HepG2 (cell line): ENCODE measurements around the gene TNRC18. TPM values are rescaled to one million over a fixed set of nuclear protein-coding genes. Genes with fewer than 3 reads are reported as not detected.

Experiments
- ATF7-NPFF ChIP-seq: sonication (generic); formaldehyde crosslinking; IDR thresholded peaks from 2 replicates; pipeline ENCODE4 v1.8.1; 2023; ENCODE audit warnings: mild to moderate bottlenecking, low read depth, missing genetic modification reagents, moderate library complexity
- EEA1 ChIP-seq: sonication (generic); formaldehyde crosslinking; IDR thresholded peaks from 2 replicates; pipeline ENCODE4 v1.5.1; 2020; ENCODE audit warnings: mild to moderate bottlenecking, missing genetic modification reagents, borderline replicate concordance
- ELF1 ChIP-seq: sonication (generic); formaldehyde crosslinking; IDR thresholded peaks from 2 replicates; pipeline ENCODE4 v1.4.0; 2020; ENCODE audit warnings: missing genetic modification reagents
- ELK4 ChIP-seq: sonication (generic); formaldehyde crosslinking; IDR thresholded peaks from 2 replicates; pipeline ENCODE4 v1.9.0; 2021; ENCODE audit warnings: missing genetic modification reagents, borderline replicate concordance
- GMEB2 ChIP-seq: IDR thresholded peaks from 2 replicates; pipeline ENCODE4 v1.6.1; 2016; ENCODE audit warnings: missing biosample characterization, missing genetic modification reagents, low read depth
- HNF4A ChIP-seq: sonication (generic); formaldehyde crosslinking; IDR thresholded peaks from 2 replicates; pipeline ENCODE4 v1.4.0; 2020; ENCODE audit warnings: missing genetic modification reagents
- MLXIP ChIP-seq: sonication (generic); formaldehyde crosslinking; IDR thresholded peaks from 2 replicates; pipeline ENCODE4 v1.9.0; 2021; ENCODE audit warnings: missing genetic modification reagents, borderline replicate concordance
- POLR2G ChIP-seq: fragments of 200-400 bp; formaldehyde crosslinking; IDR thresholded peaks from 2 replicates; pipeline ENCODE4 v1.6.1; 2018; ENCODE audit warnings: mild to moderate bottlenecking, low read depth, low read length, moderate library complexity
- RARA ChIP-seq: IDR thresholded peaks from 2 replicates; pipeline ENCODE4 v1.6.1; 2016; ENCODE audit warnings: missing genetic modification reagents, missing compliant biosample characterization
- SIN3A ChIP-seq: IDR thresholded peaks from 2 replicates; pipeline ENCODE4 v1.6.1; 2011; ENCODE audit warnings: low read depth, mild to moderate bottlenecking, control low read depth, low read length, borderline replicate concordance
- ZBTB8A ChIP-seq: sonication (generic); formaldehyde crosslinking; IDR thresholded peaks from 2 replicates; pipeline ENCODE4 v1.4.0; 2020; ENCODE audit warnings: mild to moderate bottlenecking, low read depth, missing genetic modification reagents, borderline replicate concordance
- ZMYM2 ChIP-seq: sonication (generic); formaldehyde crosslinking; IDR thresholded peaks from 2 replicates; pipeline ENCODE4 v1.8.0; 2022; ENCODE audit warnings: mild to moderate bottlenecking, missing genetic modification reagents
- ZMYM3 ChIP-seq: sonication (generic); formaldehyde crosslinking; IDR thresholded peaks from 2 replicates; pipeline ENCODE4 v1.5.1; 2020; ENCODE audit warnings: mild to moderate bottlenecking, missing genetic modification reagents
- ZNF224 ChIP-seq: sonication (generic); formaldehyde crosslinking; IDR thresholded peaks from 2 replicates; pipeline ENCODE4 v1.5.0; 2020; ENCODE audit warnings: mild to moderate bottlenecking, missing genetic modification reagents
- ZNF501 ChIP-seq: sonication (generic); formaldehyde crosslinking; IDR thresholded peaks from 2 replicates; pipeline ENCODE4 v1.5.1; 2020; ENCODE audit warnings: mild to moderate bottlenecking, moderate library complexity, missing genetic modification reagents
- ZNF503 ChIP-seq: sonication (generic); formaldehyde crosslinking; IDR thresholded peaks from 2 replicates; pipeline ENCODE4 v1.4.0; 2020; ENCODE audit warnings: missing genetic modification reagents
- ZNF547 ChIP-seq: sonication (generic); formaldehyde crosslinking; IDR thresholded peaks from 2 replicates; pipeline ENCODE4 v1.5.1; 2020; ENCODE audit warnings: mild to moderate bottlenecking, missing genetic modification reagents
- polyA plus RNA-seq, 8 experiments: library from polyadenylated mRNA; depleted of rRNA in 3 of 8; stranded (reverse) in 7 of 8; unstranded in 1 of 8; fragments of >200 nt; fragmentation: Illumina TruSeq in 4 of 8; extraction: Trizol in 4 of 8; gene quantifications; 2 replicates each; pipeline versions ENCODE4 v1.2.1 to v1.2.3, GENCODE V29; 2011 to 2016; ENCODE audit warnings: low read depth in 4 of 8, missing spikeins in 1 of 8, mixed read lengths in 1 of 8; ENCODE audit not compliant: insufficient read depth in 1 of 8
- total RNA-seq, 5 experiments: library from RNA; depleted of rRNA; stranded (reverse); fragments of >200 nt; fragmentation: Illumina TruSeq; extraction: Trizol; gene quantifications; 2 replicates each; pipeline ENCODE4 v1.2.3, GENCODE V29; 2016; ENCODE audit warnings: low read depth in 1 of 5

The TNRC18 gene
- total and polyA plus RNA-seq, 2 of the 13 experiments (the other 11 are each of a cell fraction or from before 2014, with no cell fraction given) = 11.7 to 17.4 TPM

- TF ChIP-seq GMEB2 (no peak), ZBTB8A (CRISPR knock-in tag) (no peak), ZNF547 (CRISPR knock-in tag) (peak; percentile 73; the same call in 1 of the 2 replicates), HNF4A (CRISPR knock-in tag) (peak; percentile 53), ZMYM2 (no peak; the same call in 1 of the 2 replicates), ZMYM3 (CRISPR knock-in tag) (peak; percentile 60; the same call in 1 of the 2 replicates), MLXIP (CRISPR knock-in tag) (no peak), POLR2G (peak; percentile 76), ZNF224 (no peak), SIN3A (peak; percentile 20; the same call in 1 of the 2 replicates), ELF1 (no peak; the same call in 1 of the 2 replicates), ZNF503 (CRISPR knock-in tag) (peak; percentile 53; the same call in 1 of the 2 replicates), ATF7-NPFF (CRISPR knock-in tag) (no peak; the same call in 1 of the 2 replicates), RARA (CRISPR knock-in tag) (peak; percentile 91), ZNF501 (CRISPR knock-in tag) (peak; percentile 88), ELK4 (CRISPR knock-in tag) (no peak), EEA1 (CRISPR knock-in tag) (no peak)
Measured at GRCh38 chr7:5284304-5285281, 139.0 kb downstream of the TNRC18 start (continued).
